Tibial nerve (tissue), 4 donors: Measurements from ENCODE around the gene SMCO1.
A peak's percentile ranks its signal among the peaks of the same experiment; 100 is the strongest.

Experiments
- CTCF ChIP-seq, 5 experiments: fragments of 200-600 bp in 3 of 5; fragments of 450-650 bp in 2 of 5; sonication (generic) in 3 of 5; IDR thresholded peaks; one replicate each; pipeline ENCODE4 v1.5.1; 2016 to 2019; ENCODE audit warnings: antibody characterized with exemption in 5 of 5, mild to moderate bottlenecking in 3 of 5, moderate library complexity in 2 of 5
- EP300 ChIP-seq, 2 donors: sonication (generic); formaldehyde crosslinking; IDR thresholded peaks; one replicate each; pipeline ENCODE4 v1.6.1; 2017; ENCODE audit warnings: antibody characterized with exemption in 2 of 2, mild to moderate bottlenecking in 1 of 2
- POLR2A ChIP-seq, 2 donors: fragments of 450-650 bp; IDR thresholded peaks; one replicate each; pipeline ENCODE4 v1.6.1; 2017; ENCODE audit warnings: antibody characterized with exemption in 2 of 2, mild to moderate bottlenecking in 2 of 2, moderate library complexity in 2 of 2

GRCh38 chr3:196518966-196519717 lies 4.0 kb upstream of the SMCO1 start:
- TF ChIP-seq CTCF (IDR thresholded peaks at IDR 0.05) (peak; percentile 8 to 58 (median 31)), EP300 (IDR thresholded peaks at IDR 0.05) (no peak), POLR2A (IDR thresholded peaks at IDR 0.05) (no peak)
